Tibial nerve (tissue), 3 donors: Measurements from ENCODE around the gene CARD16.

ENCODE experiments used
- EP300 ChIP-seq, 2 donors: sonication (generic); formaldehyde crosslinking; IDR thresholded peaks; one replicate each; pipeline ENCODE4 v1.6.1; 2017; ENCODE audit warnings: antibody characterized with exemption in 2 of 2, mild to moderate bottlenecking in 1 of 2
- POLR2A ChIP-seq, 2 donors: fragments of 450-650 bp; IDR thresholded peaks; one replicate each; pipeline ENCODE4 v1.6.1; 2017; ENCODE audit warnings: antibody characterized with exemption in 2 of 2, mild to moderate bottlenecking in 2 of 2, moderate library complexity in 2 of 2

- TF ChIP-seq POLR2A (IDR thresholded peaks at IDR 0.05) (no peak), EP300 (IDR thresholded peaks at IDR 0.05) (no peak)
Observed at GRCh38 chr11:104997288-104997687, 47.8 kb downstream of the CARD16 start.
